Psoas muscle (tissue), 8 donors: ENCODE data around the gene NYNRIN. TPM values are rescaled to one million over a fixed set of nuclear protein-coding genes. Genes with fewer than 3 reads are reported as not detected.

Experiments used
- ATAC-seq, 4 donors: fragments of 200-7000 bp; cut with Tn5 transposase; one replicate each; pipeline ENCODE4 v1.9.1; 2020; ENCODE audit warnings: moderate library complexity in 3 of 4, mild to moderate bottlenecking in 2 of 4
- DNase-seq, 2 donors: peaks; one replicate each; pipeline ENCODE4 v3.0.0-alpha.2; 2020
- H3K27ac ChIP-seq: fragments of 200-600 bp; one replicate; pipeline ENCODE4 v1.8.0; 2022
- H3K27me3 ChIP-seq, 3 donors: fragments of 200-600 bp in 1 of 3; one replicate each; pipeline versions ENCODE4 v1.6.1 to v1.8.0; 2013 to 2022; ENCODE audit warnings: low read length in 2 of 3, mild to moderate bottlenecking in 2 of 3, moderate library complexity in 1 of 3; ENCODE audit not compliant: insufficient read depth in 3 of 3
- H3K36me3 ChIP-seq, 2 donors: fragments of 200-600 bp in 1 of 2; one replicate each; pipeline versions ENCODE4 v1.6.1 to v1.8.0; 2013 to 2022; ENCODE audit warnings: low read depth in 1 of 2, mild to moderate bottlenecking in 1 of 2, moderate library complexity in 1 of 2; ENCODE audit not compliant: insufficient read depth in 1 of 2
- H3K4me1 ChIP-seq: fragments of 200-600 bp; one replicate; pipeline ENCODE4 v1.8.0; 2022
- H3K4me3 ChIP-seq: fragments of 200-600 bp; one replicate; pipeline ENCODE4 v1.8.0; 2022; ENCODE audit warnings: mild to moderate bottlenecking
- H3K9me3 ChIP-seq: fragments of 200-600 bp; one replicate; pipeline ENCODE4 v1.8.0; 2022
- CTCF ChIP-seq: fragments of 200-600 bp; IDR thresholded peaks from one replicate; pipeline ENCODE4 v1.8.0; 2022; ENCODE audit warnings: antibody characterized with exemption
- WGBS, 3 donors: extraction: QIAGEN DNeasy Blood & Tissue Kit; methylation state at CpG; one replicate each; pipeline versions ENCODE4 v1.1.6 to v1.1.7; 2013; 5-methylcytosine and 5-hydroxymethylcytosine counted together
- intact Hi-C, 2 donors: fragments of 100-400 bp; cut with DNase I; formaldehyde crosslinking; loops; one replicate each; pipeline versions ENCODE4 v1.11.0 to v1.14.2; 2022
- polyA plus RNA-seq, 3 donors: library from polyadenylated mRNA; stranded (reverse); fragments of 200-250 nt; gene quantifications; one replicate each; pipeline ENCODE4 v1.2.3, GENCODE V29; 2013
- total RNA-seq, 4 donors: library from RNA; stranded (reverse); fragmentation: NEBNext Ultra II Directional in 2 of 4; extraction: Animal tissue kit (Norgen Biotek cat#: 25700) in 2 of 4; gene quantifications; one replicate each; pipeline versions ENCODE4 v1.2.1 to v1.2.4, GENCODE V29; 2021 to 2023
- donor health status: healthy with polysubstance abuse.
- donor health status: DM: no; HTN: no; CAD: no; lungs with moderate emphysema.
- donor health status: Bipolar disorder and iron deficiency.
- donor health status: healthy.
- donor health status: DM: yes; HTN: yes; CAD: no.
- donor health status: DM: no; HTN: no; CAD: no.
- donor health status: DM: no; HTN: no; CAD: no.
- donor health status: DM: yes; HTN: yes; CAD: no.

Gene NYNRIN
- total and polyA plus RNA-seq, 7 donors = 1.1 to 8.0 (median 2.1) TPM

GRCh38 chr14:24438223-24439097, 39.7 kb downstream of the NYNRIN start:
- Histone ChIP-seq H3K27me3 (no peaks in the 10 kb centered on the region), H3K27ac (no peak overlapping the region), H3K4me1 (peaks cover 35% of the 10 kb centered on the region), H3K36me3 (peaks cover 0 to 80% of the 10 kb centered on the region in 2 donors), H3K4me3 (no peak overlapping the region), H3K9me3 (no peaks in the 10 kb centered on the region)
- intact Hi-C loops = loop anchor here (5.0 to 10.0 kb wide), 3 partner anchors 194 to 1521 kb away; partner anchors contain the start of genes TINF2 (in 2 of the 2) and RBM23 (in 1 of the 2)
- ATAC-seq (no peak), DNase-seq (no peak)
- WGBS, 3 donors = 53 to 64% (median 54%) methylated on average over 9 of the region's 9 CpGs
- no peak for TF ChIP-seq CTCF

DNA sequence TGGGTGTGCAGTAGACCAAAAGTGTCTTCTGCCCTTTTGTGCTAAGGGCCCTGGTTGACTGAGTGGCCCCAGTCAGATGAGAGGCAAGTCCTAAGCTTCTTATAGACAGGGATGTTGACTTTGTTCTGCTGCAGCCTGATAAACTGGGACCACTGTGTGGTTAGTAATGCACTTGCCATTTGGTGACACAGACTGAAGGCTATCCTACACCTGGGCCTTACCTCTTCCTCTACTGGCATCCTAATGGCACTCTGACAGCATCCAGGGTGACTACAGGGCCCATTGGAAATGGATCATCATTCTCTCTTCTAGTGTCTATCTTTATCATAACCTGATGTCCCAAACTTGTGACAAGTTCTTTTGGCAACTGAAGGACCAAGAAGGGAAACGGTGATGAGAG, 40.5 kb downstream of the NYNRIN start:
- 15 to 30% (median 24%) methylated on average over 1 of the region's 1 CpG for WGBS, 3 donors
- peaks cover 0 to 3% (median 0%) of the 10 kb centered on the region in 3 donors for H3K27me3 ChIP-seq
- no peak for DNase-seq
- H3K27ac ChIP-seq = no peak overlapping the region
- no peaks in the 10 kb centered on the region for H3K9me3 ChIP-seq
- no peak for ATAC-seq
- no peak overlapping the region for H3K4me3 ChIP-seq
- TF ChIP-seq CTCF = no peak
- H3K4me1 ChIP-seq = peaks cover 35% of the 10 kb centered on the region
- intact Hi-C loops = loop anchor here (5.0 to 10.0 kb wide), 3 partner anchors 194 to 1522 kb away; partner anchors contain the start of genes TINF2 (in 2 of the 2) and RBM23 (in 1 of the 2)
- peaks cover 0 to 72% of the 10 kb centered on the region in 2 donors for H3K36me3 ChIP-seq

DNA sequence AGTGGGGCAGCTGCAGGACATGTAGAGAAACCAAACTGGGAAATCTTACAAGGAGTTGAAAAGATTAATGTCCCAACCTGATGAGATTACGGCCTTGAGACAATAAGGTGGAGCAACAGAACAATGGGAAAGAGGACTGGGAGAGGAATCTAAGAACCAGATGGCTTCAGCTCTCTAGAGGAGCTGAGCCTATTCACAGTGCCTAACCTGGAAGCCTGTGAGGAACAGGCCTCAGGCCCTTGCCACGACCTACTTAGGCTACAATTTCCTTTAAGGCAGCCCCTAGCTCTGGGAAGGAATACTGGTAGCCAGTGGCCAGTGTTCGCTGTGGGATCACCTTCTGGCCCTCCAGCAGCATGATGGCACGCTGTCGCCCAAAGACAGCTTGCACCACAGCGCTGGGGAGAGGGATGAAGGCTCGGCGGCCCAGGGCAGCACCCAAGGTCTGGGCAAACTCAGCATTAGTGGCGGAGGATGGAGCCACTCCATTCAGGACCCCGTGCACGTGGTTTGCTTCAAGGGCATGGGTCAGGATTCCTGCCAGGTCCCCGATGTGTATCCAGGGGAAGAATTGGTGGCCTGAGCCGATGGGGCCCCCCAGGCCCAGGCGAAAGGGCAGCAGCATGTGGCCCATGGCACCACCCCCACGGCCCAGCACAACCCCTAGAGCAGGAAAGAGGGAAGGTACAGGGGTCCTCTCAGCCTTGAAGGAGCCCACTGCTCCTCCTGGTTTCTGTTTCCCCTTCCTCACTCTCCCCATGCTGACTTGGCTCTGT, 41.2 kb downstream of the NYNRIN start:
- intact Hi-C loops = loop anchor here (5.0 to 10.0 kb wide), 3 partner anchors 195 to 1523 kb away; partner anchors contain the start of genes TINF2 (in 2 of the 2) and RBM23 (in 1 of the 2)
- peak in 1 of 2 donors; percentile 55 for DNase-seq

More for the DNA sequence above, 41.2 kb downstream of the NYNRIN start:
- WGBS, 3 donors = 60 to 69% (median 69%) methylated on average over 14 to 15 of the region's 15 CpGs
- ATAC-seq = no peak
- no peak overlapping the region for H3K4me3 ChIP-seq
- peaks cover 35% of the 10 kb centered on the region for H3K4me1 ChIP-seq
- H3K27me3 ChIP-seq = peaks cover 0 to 8% (median 0%) of the 10 kb centered on the region in 3 donors
- no peak for TF ChIP-seq CTCF
- peak overlapping the region; percentile 40 for H3K27ac ChIP-seq
- H3K9me3 ChIP-seq = no peaks in the 10 kb centered on the region
- peaks cover 0 to 67% of the 10 kb centered on the region in 2 donors for H3K36me3 ChIP-seq
